GM18951 (cell line): Measurements from ENCODE around the gene PTPRZ1.

ENCODE experiments used
- POLR2A ChIP-seq: IDR thresholded peaks from 4 replicates; pipeline ENCODE4 v1.6.1; 2011; ENCODE audit warnings: mild to moderate bottlenecking; ENCODE audit not compliant: insufficient read length, insufficient read depth; ENCODE audit errors: extremely low read depth
- in situ Hi-C: fragments of 300-500 bp; cut with MboI; formaldehyde crosslinking; loops from one replicate; pipeline ENCODE4 v1.12.0; 2022; ENCODE audit warnings: low sequenced_read_pairs, mixed read lengths, inconsistent platforms; ENCODE audit not compliant: unreplicated experiment

The PTPRZ1 gene

GRCh38 chr7:122063146-122063545 lies 190.2 kb downstream of the PTPRZ1 start:
- in situ Hi-C loops, result no loop called here
- no peak for TF ChIP-seq POLR2A

GRCh38 chr7:122064971-122065370 lies 192.0 kb downstream of the PTPRZ1 start:
- in situ Hi-C loops, result no loop called here
- no peak for TF ChIP-seq POLR2A

GRCh38 chr7:122067077-122067476 lies 194.1 kb downstream of the PTPRZ1 start:
- no peak for TF ChIP-seq POLR2A
- in situ Hi-C loops, result no loop called here

- no peak for TF ChIP-seq POLR2A
Observed at GRCh38 chr7:122068046-122068445, 195.1 kb downstream of the PTPRZ1 start.

GRCh38 chr7:122068999-122069398 lies 196.0 kb downstream of the PTPRZ1 start:
- no peak for TF ChIP-seq POLR2A
- in situ Hi-C loops, result no loop called here

More at GRCh38 chr7:122068046-122068445, 195.1 kb downstream of the PTPRZ1 start:
- in situ Hi-C loops, result no loop called here

- TF ChIP-seq POLR2A, result no peak
- in situ Hi-C loops, result no loop called here
Observed at GRCh38 chr7:122070062-122070461, 197.1 kb downstream of the PTPRZ1 start.

GRCh38 chr7:122070834-122071233 lies 197.9 kb downstream of the PTPRZ1 start:
- TF ChIP-seq POLR2A, result no peak
- in situ Hi-C loops, result no loop called here

- in situ Hi-C loops, result no loop called here
- no peak for TF ChIP-seq POLR2A
Observed at GRCh38 chr7:122072272-122072671, 199.3 kb downstream of the PTPRZ1 start.

GRCh38 chr7:122072924-122073599 lies 200.1 kb downstream of the PTPRZ1 start:
- no peak for TF ChIP-seq POLR2A
- in situ Hi-C loops, result no loop called here

GRCh38 chr7:122073635-122074034 lies 200.7 kb downstream of the PTPRZ1 start:
- TF ChIP-seq POLR2A, result no peak
- in situ Hi-C loops, result no loop called here

- in situ Hi-C loops, result loop anchor here (25.0 kb wide), 1 partner anchor 455 kb away; no protein-coding TSS in a partner anchor
Observed at GRCh38 chr7:122082160-122082559, 209.2 kb downstream of the PTPRZ1 start.

GRCh38 chr7:122082670-122083069 lies 209.7 kb downstream of the PTPRZ1 start:
- in situ Hi-C loops, result loop anchor here (25.0 kb wide), 1 partner anchor 455 kb away; no protein-coding TSS in a partner anchor
- TF ChIP-seq POLR2A, result no peak

More at GRCh38 chr7:122082160-122082559, 209.2 kb downstream of the PTPRZ1 start:
- TF ChIP-seq POLR2A, result no peak

GRCh38 chr7:122092964-122093797 lies 220.2 kb downstream of the PTPRZ1 start:
- in situ Hi-C loops, result loop anchor here (25.0 kb wide), 1 partner anchor 444 kb away; no protein-coding TSS in a partner anchor
- no peak for TF ChIP-seq POLR2A
